ENCODE measurements around the gene MAGED4. TPM values are rescaled to one million over a fixed set of nuclear protein-coding genes. Genes with fewer than 3 reads are reported as not detected.
"Not testable (repeated sequence)": the region's sequence is repeated elsewhere in the genome, so short reads cannot be mapped to it uniquely, and the experiment has no call there.

The MAGED4 gene
- polyA plus RNA-seq (2012; ENCODE audit: insufficient read length, low read depth) = 15.0 TPM

GRCh38 chrX:52184440-52185077 is at the start of gene MAGED4:
Gene MAGED4 (plus strand): TSS chrX:52184888. CDS start chrX:52185923, 1,035 bp downstream.
- TF ChIP-seq SIN3A (IDR thresholded peaks at IDR 0.05; ENCODE audit: borderline replicate concordance, insufficient read depth, low read length); REST (IDR thresholded peaks at IDR 0.05; ENCODE audit: insufficient read depth in 1 of 2, low read depth in 2 of 2, low read length in 2 of 2); FOXP2 (optimal IDR thresholded peaks at IDR 0.05; ENCODE audit: borderline replicate concordance, extremely low read depth, extremely low read length, insufficient read depth): not testable (repeated sequence)

- no peak for TF ChIP-seq POLR2AphosphoS5 (IDR thresholded peaks at IDR 0.05; ENCODE audit: low read depth, low read length)
- TF ChIP-seq FOXP2 (optimal IDR thresholded peaks at IDR 0.05; ENCODE audit: borderline replicate concordance, extremely low read depth, extremely low read length, insufficient read depth) = no peak
- no peak for TF ChIP-seq SIN3A (IDR thresholded peaks at IDR 0.05; ENCODE audit: borderline replicate concordance, insufficient read depth, low read length)
- TF ChIP-seq TAF1 (IDR thresholded peaks at IDR 0.05; ENCODE audit: borderline replicate concordance, insufficient read depth, low read length) = no peak
- no peak for TF ChIP-seq REST (IDR thresholded peaks at IDR 0.05; ENCODE audit: insufficient read depth in 1 of 2, low read depth in 2 of 2, low read length in 2 of 2)
Measured at GRCh38 chrX:52138830-52139544, 45.7 kb upstream of the MAGED4 start.

- TF ChIP-seq REST (IDR thresholded peaks at IDR 0.05; ENCODE audit: insufficient read depth in 1 of 2, low read depth in 2 of 2, low read length in 2 of 2) (no peak), SIN3A (IDR thresholded peaks at IDR 0.05; ENCODE audit: borderline replicate concordance, insufficient read depth, low read length) (no peak), POLR2AphosphoS5 (IDR thresholded peaks at IDR 0.05; ENCODE audit: low read depth, low read length) (no peak), TAF1 (IDR thresholded peaks at IDR 0.05; ENCODE audit: borderline replicate concordance, insufficient read depth, low read length) (no peak), FOXP2 (optimal IDR thresholded peaks at IDR 0.05; ENCODE audit: borderline replicate concordance, extremely low read depth, extremely low read length, insufficient read depth) (no peak)
Measured at GRCh38 chrX:52139545-52139895, 45.2 kb upstream of the MAGED4 start.

- no peak for TF ChIP-seq TAF1 (IDR thresholded peaks at IDR 0.05; ENCODE audit: borderline replicate concordance, insufficient read depth, low read length)
- no peak for TF ChIP-seq FOXP2 (optimal IDR thresholded peaks at IDR 0.05; ENCODE audit: borderline replicate concordance, extremely low read depth, extremely low read length, insufficient read depth)
- TF ChIP-seq SIN3A (IDR thresholded peaks at IDR 0.05; ENCODE audit: borderline replicate concordance, insufficient read depth, low read length) = no peak
- TF ChIP-seq POLR2AphosphoS5 (IDR thresholded peaks at IDR 0.05; ENCODE audit: low read depth, low read length) = no peak
- TF ChIP-seq REST (IDR thresholded peaks at IDR 0.05; ENCODE audit: insufficient read depth in 1 of 2, low read depth in 2 of 2, low read length in 2 of 2) = no peak
Measured at GRCh38 chrX:52140020-52140419, 44.7 kb upstream of the MAGED4 start.
